ENCODE results near the gene GOLGA6L7. TPM values are rescaled to one million over a fixed set of nuclear protein-coding genes. Genes with fewer than 3 reads are reported as not detected.

GOLGA6L7 gene
- total and polyA plus RNA-seq, 2 donors (not counting 3 experiments of a cell fraction or from before 2014, with no cell fraction given) = not detected

DNA sequence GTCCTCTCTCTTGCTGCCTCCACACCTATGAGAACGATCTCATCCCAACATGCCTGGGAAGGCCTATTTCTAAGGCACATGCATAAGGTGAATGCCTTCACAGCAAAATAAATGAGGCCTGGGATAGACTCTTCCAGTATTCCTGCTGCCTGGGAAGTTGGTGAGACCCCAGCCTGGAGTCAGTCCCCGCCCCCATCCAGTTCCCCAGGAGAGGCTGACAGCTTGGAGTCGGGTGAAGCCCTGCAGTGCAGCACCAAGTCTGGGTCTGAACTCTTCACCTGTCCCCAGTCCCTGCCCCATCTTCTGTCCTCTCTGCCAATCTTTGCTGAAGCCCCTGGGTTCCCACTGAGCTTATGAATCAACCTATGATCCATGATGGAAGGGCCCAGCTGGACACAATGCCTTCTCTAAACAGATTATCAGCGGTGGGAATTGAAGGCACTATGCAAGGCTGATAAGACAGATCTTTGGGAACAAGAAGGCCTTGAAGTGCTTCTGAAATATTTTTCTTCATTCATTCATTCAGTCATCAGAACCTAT is 27.1 kb upstream of the GOLGA6L7 start:
- dilution Hi-C loops (cut with MboI; ENCODE audit: extremely low pct_ligation_motif_present, low sequenced_read_pairs) = no loop called here
- TF ChIP-seq GATA2 (IDR thresholded peaks at IDR 0.05; ENCODE audit: insufficient read depth, insufficient read length, low read depth, low read length) (no peak), FOS (IDR thresholded peaks at IDR 0.05; ENCODE audit: borderline replicate concordance, insufficient read depth, low read length) (no peak), EZH2 (IDR thresholded peaks at IDR 0.05; ENCODE audit: borderline replicate concordance, low read depth, low read length, severe bottlenecking) (no peak), POLR2AphosphoS5 (IDR thresholded peaks at IDR 0.05; ENCODE audit: insufficient read depth, low read depth, low read length) (no peak), JUN (IDR thresholded peaks at IDR 0.05; ENCODE audit: borderline replicate concordance, insufficient read depth, insufficient read length, low read depth) (no peak), MYC (IDR thresholded peaks at IDR 0.05; ENCODE audit: low read depth, low read length) (no peak), POLR2A (IDR thresholded peaks at IDR 0.05; ENCODE audit: low read depth, low read length) (no peak), MAX (IDR thresholded peaks at IDR 0.05; ENCODE audit: insufficient read depth, insufficient read length) (no peak)
- TF ChIP-seq, protein P1, sequence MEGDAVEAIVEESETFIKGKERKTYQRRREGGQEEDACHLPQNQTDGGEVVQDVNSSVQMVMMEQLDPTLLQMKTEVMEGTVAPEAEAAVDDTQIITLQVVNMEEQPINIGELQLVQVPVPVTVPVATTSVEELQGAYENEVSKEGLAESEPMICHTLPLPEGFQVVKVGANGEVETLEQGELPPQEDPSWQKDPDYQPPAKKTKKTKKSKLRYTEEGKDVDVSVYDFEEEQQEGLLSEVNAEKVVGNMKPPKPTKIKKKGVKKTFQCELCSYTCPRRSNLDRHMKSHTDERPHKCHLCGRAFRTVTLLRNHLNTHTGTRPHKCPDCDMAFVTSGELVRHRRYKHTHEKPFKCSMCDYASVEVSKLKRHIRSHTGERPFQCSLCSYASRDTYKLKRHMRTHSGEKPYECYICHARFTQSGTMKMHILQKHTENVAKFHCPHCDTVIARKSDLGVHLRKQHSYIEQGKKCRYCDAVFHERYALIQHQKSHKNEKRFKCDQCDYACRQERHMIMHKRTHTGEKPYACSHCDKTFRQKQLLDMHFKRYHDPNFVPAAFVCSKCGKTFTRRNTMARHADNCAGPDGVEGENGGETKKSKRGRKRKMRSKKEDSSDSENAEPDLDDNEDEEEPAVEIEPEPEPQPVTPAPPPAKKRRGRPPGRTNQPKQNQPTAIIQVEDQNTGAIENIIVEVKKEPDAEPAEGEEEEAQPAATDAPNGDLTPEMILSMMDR (IDR thresholded peaks at IDR 0.05; ENCODE audit: extremely low read depth in 1 of 2, insufficient read depth in 1 of 2, low read depth in 1 of 2, low read length in 2 of 2) = no peak
- no peaks in the 10 kb centered on the region for H3K9me1 ChIP-seq (replicated peaks; ENCODE audit: control insufficient read depth, extremely low read depth, insufficient read depth, low read length)
- no peaks in the 10 kb centered on the region for H3K79me2 ChIP-seq (ENCODE audit: control insufficient read depth, insufficient read depth, low read length)
- no peaks in the 10 kb centered on the region for H3K27me3 ChIP-seq (ENCODE audit: control insufficient read depth in 2 of 2, insufficient read depth in 2 of 2, low read length in 2 of 2)
- no TSS peak for BruUV-seq (replicated peaks)
- no peak overlapping the region for H3K27ac ChIP-seq (ENCODE audit: insufficient read depth, low read depth, low read length)
- H3K9ac ChIP-seq (replicated peaks; ENCODE audit: extremely low read depth, insufficient read depth, low read length) = no peak overlapping the region
- ChIA-PET POLR2A (interaction anchor here (0.6 kb wide), 1 partner anchor 270 kb away, joined by 5 read pairs; no protein-coding TSS in a partner anchor), CTCF (no interaction called here)
- no peak overlapping the region for H3K4me2 ChIP-seq (ENCODE audit: insufficient read depth, low read length)
- intact Hi-C loops (cut with micrococcal nuclease) = no loop called here
- H4K20me1 ChIP-seq (replicated peaks; ENCODE audit: control insufficient read depth, extremely low read depth, insufficient read depth, low read length) = no peaks in the 10 kb centered on the region
- H2AFZ ChIP-seq (ENCODE audit: low read depth, low read length) = no peak overlapping the region
- DNase-seq (ENCODE audit: low read depth, low spot score) (no peak), FAIRE-seq (no peak)
- H3K36me3 ChIP-seq (ENCODE audit: control insufficient read depth in 2 of 2, extremely low read depth in 1 of 2, insufficient read depth in 2 of 2, low read length in 2 of 2) = no peaks in the 10 kb centered on the region
- no peaks in the 10 kb centered on the region for H3K9me3 ChIP-seq (replicated peaks; ENCODE audit: control insufficient read depth, insufficient read depth, low read length)
- no peak overlapping the region for H3K4me3 ChIP-seq (replicated peaks in 1 of 3; ENCODE audit: insufficient read depth in 1 of 3, low read depth in 1 of 3, low read length in 3 of 3)
- H3K4me1 ChIP-seq (ENCODE audit: control insufficient read depth, extremely low read depth, insufficient read depth, low read length) = no peaks in the 10 kb centered on the region
